GM12891 (cell line): ENCODE measurements around the gene AKAIN1.

Experiments
- POLR2A ChIP-seq: IDR thresholded peaks from 2 replicates; pipeline ENCODE4 v1.6.1; 2011; ENCODE audit warnings: low read depth, low read length, control low read depth
- POLR2AphosphoS5 ChIP-seq: IDR thresholded peaks from 2 replicates; pipeline ENCODE4 v1.6.1; 2011; ENCODE audit warnings: low read depth, low read length, control low read depth
- TAF1 ChIP-seq: IDR thresholded peaks from 2 replicates; pipeline ENCODE4 v1.6.1; 2011; ENCODE audit warnings: low read depth, low read length, control low read depth

DNA sequence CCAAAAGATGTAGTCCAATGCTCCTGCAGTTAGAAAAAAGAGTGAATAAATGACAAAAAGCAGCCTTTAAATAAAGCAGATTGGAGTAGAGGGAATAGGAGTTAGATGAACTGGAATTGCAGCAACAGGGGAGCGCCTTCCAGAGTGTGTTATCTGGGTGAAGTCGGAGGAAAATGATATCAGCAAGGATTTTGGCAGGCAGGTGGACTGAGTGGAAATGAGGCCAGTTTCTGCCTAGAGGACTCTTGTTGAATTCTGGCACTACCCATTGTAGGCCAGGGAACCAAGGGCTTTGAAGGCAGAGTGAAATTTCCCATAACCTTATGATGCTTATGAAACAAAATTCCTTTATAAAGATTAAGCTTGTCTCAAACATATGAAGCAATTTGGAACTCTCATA lies 59.8 kb downstream of the AKAIN1 start:
- no peak for TF ChIP-seq TAF1
- TF ChIP-seq POLR2AphosphoS5, result no peak
- no peak for TF ChIP-seq POLR2A
